Jurkat, Clone E6-1 (cell line): ENCODE measurements around the gene HAUS3.

Experiments
- DNase-seq: peaks from one replicate; pipeline ENCODE4 v3.0.0-alpha.2; 2011; ENCODE audit warnings: low read depth, low spot score
- H3K4me3 ChIP-seq: 2 replicates; pipeline ENCODE4 v1.5.1; 2011; ENCODE audit warnings: mild to moderate bottlenecking, low read length, control low read depth, moderate library complexity

Gene HAUS3

DNA sequence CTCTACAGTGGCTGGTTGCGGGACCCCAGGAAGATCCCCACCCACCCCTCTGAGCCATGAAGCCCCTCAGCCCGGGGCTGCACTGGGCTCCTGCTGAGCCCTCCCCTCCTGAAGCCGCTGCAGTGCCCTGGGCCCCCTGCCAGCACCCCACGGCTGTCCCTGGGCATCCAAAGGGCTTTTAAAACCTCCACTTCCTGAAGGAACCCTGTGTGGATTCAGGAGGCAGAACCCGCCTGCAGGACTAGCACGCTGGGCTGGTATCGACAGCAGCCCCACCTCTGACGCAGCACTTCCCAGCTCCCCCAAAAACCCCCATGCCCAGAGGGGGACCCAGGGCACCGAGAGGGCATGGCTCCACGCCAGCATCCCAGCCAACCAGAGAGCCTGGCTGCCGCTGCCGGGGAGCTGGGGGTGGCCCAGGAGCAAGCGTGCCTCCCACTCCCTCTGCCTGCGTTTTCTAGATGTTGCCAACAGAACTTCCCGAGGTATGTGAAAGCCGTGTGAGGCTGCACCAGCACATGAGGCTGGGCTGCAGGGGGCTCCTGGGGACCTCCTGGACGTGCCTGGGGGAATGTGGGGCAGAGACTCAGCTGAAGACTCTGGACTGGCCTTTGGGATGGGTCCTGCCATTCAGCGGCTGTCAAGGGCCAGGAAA, 13.7 kb upstream of the HAUS3 start:
- no peak overlapping the region for H3K4me3 ChIP-seq
- DNase-seq: no peak

DNA sequence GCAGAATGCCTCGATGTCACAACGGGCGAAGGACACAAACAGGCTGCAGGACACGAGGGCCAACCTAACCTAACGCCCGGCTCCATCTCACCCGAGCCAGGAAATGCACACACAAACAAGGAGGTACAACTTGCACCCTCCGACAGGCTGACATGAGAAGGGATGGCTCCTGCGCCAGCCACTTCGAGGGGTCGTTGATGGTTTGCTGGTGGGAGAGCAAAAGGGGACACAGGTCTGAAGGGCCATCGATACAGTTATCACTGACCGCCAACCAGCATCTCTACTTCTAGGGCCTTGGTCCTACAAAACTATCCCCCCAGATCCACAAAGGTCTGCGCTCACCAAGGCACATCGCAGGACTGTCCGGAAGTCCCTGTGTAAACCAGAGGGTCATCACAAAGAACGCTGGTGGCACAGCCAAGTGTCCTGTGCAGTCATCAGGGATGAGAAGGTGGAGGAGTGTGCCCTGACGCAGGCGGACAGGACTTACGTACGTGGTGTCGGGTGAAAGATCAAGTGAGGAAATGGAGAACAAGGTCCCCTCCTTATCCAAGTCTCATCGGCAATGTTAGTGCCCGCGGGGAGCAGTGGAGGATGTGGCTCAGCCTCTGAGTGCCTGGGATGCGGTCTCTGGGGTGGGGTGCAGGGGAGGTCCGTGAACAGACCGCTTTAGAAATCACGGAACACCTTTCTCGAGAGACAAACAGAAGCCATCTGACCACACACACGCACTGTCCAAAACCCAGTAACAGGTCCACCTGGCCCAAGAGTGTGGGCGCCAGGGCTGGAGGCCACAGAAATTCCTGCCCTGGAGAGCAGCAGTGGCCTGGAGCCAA, 13.0 kb upstream of the HAUS3 start:
- H3K4me3 ChIP-seq: no peak overlapping the region
- no peak for DNase-seq

DNA sequence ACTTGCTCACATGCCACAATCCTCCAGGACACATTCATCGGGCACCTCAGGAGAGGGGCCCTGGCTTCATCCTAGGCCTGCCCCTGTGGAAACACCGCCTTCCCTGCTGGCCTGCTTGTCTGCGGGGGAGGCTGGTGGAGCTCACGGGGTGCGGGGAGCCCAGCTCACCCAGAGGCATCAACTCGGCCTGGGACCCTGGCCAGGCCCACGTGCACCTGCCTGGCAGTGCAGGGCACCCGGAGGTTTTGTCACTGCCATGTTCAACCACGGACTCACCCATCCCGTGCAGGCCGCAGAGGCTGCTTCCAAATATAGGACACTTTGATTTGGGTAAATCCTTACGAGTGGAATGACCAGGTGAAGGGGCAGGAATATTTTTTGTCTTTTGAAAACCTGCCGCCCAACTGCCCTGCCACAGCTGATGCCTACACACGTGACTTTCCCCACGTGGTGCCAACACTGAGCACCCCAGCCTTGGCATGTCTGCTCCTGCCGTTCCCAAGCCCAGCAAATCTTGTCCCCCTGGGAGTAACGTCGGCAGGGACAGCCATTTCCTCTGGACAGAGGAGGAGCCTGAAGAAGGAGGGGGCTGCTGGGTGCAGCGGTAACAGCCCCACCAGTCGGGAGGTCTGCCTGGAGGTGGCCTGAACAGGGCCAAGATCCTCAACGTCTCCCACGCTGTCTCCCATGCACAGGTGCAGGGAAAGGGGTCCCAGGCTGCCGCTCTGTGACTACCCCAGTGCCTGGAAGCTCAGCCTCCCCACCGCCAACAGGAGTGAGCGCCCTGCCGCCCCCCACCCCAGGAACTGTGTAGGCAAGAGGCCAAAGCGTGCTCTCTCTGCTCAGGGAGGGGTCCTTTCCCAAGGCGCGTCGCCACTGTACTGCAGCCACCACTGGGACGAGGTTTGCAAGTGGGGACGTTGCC, 11.5 kb upstream of the HAUS3 start:
- no peak overlapping the region for H3K4me3 ChIP-seq
- DNase-seq: no peak

- no peak for DNase-seq
- no peak overlapping the region for H3K4me3 ChIP-seq
Measured at GRCh38 chr4:2252530-2253091, 10.7 kb upstream of the HAUS3 start.

- DNase-seq: no peak
- H3K4me3 ChIP-seq: no peak overlapping the region
Measured at GRCh38 chr4:2251795-2252529, 10.0 kb upstream of the HAUS3 start.

DNA sequence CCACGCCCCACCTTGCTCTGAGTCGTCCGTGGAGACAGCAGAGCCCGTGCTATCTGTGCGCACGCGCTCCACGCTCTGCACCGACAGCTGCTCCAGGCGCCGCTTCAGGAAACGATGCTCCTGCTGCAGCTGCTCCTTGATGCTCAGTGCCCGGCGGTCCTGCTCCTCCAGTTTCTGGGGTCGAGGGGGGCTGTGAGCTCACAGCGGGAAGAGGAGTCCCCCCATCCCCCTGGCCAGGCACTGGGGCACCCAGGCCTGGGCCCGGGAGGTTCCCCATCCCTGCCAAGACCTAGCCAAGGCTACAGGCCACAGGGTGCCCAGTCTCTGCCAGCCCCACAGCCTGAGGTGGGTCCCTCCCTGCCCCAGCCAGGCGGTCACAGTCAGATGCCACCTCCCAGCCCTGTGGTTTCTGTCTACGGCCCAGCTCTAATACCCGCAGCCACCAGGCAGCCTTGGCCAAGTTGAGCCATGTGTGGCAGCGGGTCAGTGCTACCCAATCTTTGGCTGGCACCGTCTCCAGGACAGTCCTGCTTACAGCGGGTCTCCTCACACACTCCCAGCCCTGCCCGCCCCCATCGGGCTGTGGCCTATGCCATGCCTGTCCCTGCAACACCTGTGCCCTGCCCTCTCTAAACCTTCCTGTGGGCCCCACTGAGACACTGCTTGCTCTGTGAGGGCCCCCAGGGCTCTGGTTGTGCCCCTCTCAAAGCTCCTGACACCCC, 9.3 kb upstream of the HAUS3 start:
- DNase-seq: no peak
- H3K4me3 ChIP-seq: no peak overlapping the region

- H3K4me3 ChIP-seq: no peak overlapping the region
- DNase-seq: no peak
Measured at GRCh38 chr4:2250357-2251072, 8.6 kb upstream of the HAUS3 start.

- no peak overlapping the region for H3K4me3 ChIP-seq
- DNase-seq: no peak
Measured at GRCh38 chr4:2249526-2250356, 7.8 kb upstream of the HAUS3 start.

- no peak overlapping the region for H3K4me3 ChIP-seq
- DNase-seq: no peak
Measured at GRCh38 chr4:2248821-2249261, 6.9 kb upstream of the HAUS3 start.

DNA sequence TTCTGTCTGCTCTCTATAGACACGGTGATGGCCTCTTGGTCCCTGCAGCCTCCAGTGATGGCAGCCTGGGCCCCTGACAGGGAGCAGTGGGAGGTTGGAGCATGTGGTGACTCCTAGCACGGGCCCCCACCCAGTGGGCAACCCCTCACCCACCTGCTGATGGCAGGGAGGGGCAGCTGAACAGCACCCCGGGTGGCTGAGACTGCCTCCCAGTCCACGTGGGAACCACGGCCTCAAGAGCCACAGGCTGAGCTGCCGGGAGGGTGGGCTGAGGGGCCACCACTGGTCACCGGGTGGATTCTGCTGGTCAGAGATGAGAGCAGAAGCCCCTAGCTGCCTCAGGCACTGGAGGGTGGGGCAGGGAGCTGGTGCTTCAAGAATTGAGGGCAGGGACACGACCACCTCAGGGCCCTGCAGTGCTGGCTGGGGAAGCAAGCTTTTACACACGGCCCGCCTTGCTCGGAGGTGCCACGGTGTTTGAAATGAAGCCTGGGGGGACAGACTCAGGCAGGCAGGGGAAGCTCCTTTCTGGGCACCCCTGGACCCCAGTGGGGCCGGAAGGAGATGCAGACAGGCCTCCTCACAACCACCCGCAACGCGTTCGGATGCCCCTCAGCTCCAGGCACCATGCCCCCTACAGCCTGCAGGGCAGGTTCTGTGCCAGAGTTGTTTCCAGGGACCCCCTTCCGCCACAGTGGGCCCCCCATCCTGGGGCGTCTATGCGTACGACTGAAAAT, 6.3 kb upstream of the HAUS3 start:
- no peak for DNase-seq
- no peak overlapping the region for H3K4me3 ChIP-seq

DNA sequence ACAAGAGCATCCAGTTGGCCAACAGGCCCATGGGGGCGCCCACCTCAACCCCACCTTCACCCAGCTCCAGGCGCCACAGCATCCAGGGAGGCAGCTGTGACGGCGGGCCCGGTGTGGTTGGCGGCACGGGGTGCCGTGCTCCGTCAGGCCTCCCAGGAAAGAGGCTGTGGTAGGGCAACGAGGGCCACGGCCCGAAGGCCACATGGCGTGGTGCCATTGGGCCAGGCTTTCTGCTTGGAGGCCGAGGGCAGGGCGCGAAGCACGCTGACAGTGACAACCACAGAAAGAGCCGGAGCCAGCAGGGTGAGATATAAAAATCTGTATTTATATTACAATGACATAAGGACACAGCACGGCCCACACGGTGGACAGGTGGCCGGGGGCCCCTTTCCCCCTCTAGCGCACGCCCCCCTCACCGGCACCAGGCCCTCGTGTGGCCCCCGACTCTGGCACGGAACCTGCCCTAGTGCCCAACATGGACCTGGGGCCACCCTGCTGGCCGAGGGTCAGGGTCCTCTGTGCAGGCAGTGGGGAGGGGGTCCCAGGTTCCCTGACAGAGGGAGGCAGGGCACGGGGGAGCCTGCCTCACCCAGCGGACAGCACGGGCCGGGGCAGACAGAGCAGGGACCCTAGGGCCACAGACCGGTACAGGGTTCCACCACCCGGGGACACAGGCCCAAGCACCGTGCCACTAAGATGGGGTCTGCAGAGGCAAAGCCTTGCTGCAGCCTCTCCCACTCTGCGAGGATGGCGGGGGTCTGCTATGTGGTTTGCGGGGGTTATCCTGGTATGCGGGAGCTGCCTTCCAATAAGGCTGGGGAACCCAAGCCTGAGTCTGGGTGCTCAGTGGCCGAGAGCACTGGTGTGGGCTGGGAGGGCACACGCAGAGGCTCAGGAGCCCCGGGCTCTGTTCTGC, 5.5 kb upstream of the HAUS3 start:
- no peak for DNase-seq
- no peak overlapping the region for H3K4me3 ChIP-seq

- H3K4me3 ChIP-seq: no peak overlapping the region
- DNase-seq: no peak
Measured at GRCh38 chr4:2246384-2247127, 4.6 kb upstream of the HAUS3 start.

GRCh38 chr4:2245787-2246275, 3.9 kb upstream of the HAUS3 start:
- no peak overlapping the region for H3K4me3 ChIP-seq
- no peak for DNase-seq

- DNase-seq: no peak
- no peak overlapping the region for H3K4me3 ChIP-seq
Measured at GRCh38 chr4:2245057-2245786, 3.3 kb upstream of the HAUS3 start.
